Spleen (tissue), 11 donors: ENCODE data around the gene BICRA. TPM values are rescaled to one million over a fixed set of nuclear protein-coding genes. Genes with fewer than 3 reads are reported as not detected.

Experiments used
- DNase-seq: peaks from one replicate; pipeline ENCODE4 v3.0.0-alpha.2; 2020
- H3K27ac ChIP-seq, 8 donors: fragments of 200-600 bp; sonication (generic) in 7 of 8; 1 replicate in 4 of 8; 2 replicates in 4 of 8; pipeline versions ENCODE4 v1.5.0 to v1.8.0; 2016 to 2021; ENCODE audit warnings: inconsistent platforms in 4 of 8, mild to moderate bottlenecking in 4 of 8, moderate library complexity in 1 of 8
- H3K27me3 ChIP-seq, 7 donors: fragments of 200-600 bp; sonication (generic) in 6 of 7; replicated peaks in 1 of 7; 1 replicate in 4 of 7; 2 replicates in 3 of 7; pipeline versions ENCODE4 v1.5.0 to v1.8.0; 2016 to 2021; ENCODE audit warnings: inconsistent platforms in 3 of 7, mild to moderate bottlenecking in 1 of 7
- H3K36me3 ChIP-seq, 6 donors: fragments of 200-600 bp; sonication (generic) in 5 of 6; 1 replicate in 4 of 6; 2 replicates in 2 of 6; pipeline versions ENCODE4 v1.5.0 to v1.8.0; 2016 to 2021; ENCODE audit warnings: inconsistent platforms in 2 of 6
- H3K4me1 ChIP-seq, 6 donors: fragments of 200-600 bp; sonication (generic) in 5 of 6; 1 replicate in 3 of 6; 2 replicates in 3 of 6; pipeline versions ENCODE4 v1.5.0 to v1.8.0; 2016 to 2021; ENCODE audit warnings: inconsistent platforms in 3 of 6
- H3K4me3 ChIP-seq, 8 donors: fragments of 200-600 bp; sonication (generic) in 7 of 8; 1 replicate in 4 of 8; 2 replicates in 4 of 8; pipeline versions ENCODE4 v1.5.0 to v1.8.0; 2016 to 2021; ENCODE audit warnings: inconsistent platforms in 4 of 8, mild to moderate bottlenecking in 4 of 8, moderate library complexity in 2 of 8
- H3K9me3 ChIP-seq, 8 donors: fragments of 200-600 bp; sonication (generic) in 7 of 8; 1 replicate in 4 of 8; 2 replicates in 4 of 8; pipeline versions ENCODE4 v1.5.0 to v1.8.0; 2016 to 2021; ENCODE audit warnings: inconsistent platforms in 4 of 8
- CTCF ChIP-seq, 11 experiments: fragments of 200-600 bp in 7 of 11; fragments of 450-650 bp in 4 of 11; sonication (generic) in 4 of 11; IDR thresholded peaks in 8 of 11; conservative IDR thresholded peaks in 3 of 11; 1 replicate in 7 of 11; 2 replicates in 4 of 11; pipeline versions ENCODE4 v1.4.0 to v1.8.0; 2016 to 2021; ENCODE audit warnings: antibody characterized with exemption in 11 of 11, inconsistent platforms in 4 of 11, mild to moderate bottlenecking in 1 of 11
- POLR2A ChIP-seq, 3 donors: fragments of 450-650 bp; IDR thresholded peaks; one replicate each; pipeline ENCODE4 v1.5.1; 2017; ENCODE audit warnings: antibody characterized with exemption in 3 of 3, mild to moderate bottlenecking in 1 of 3
- POLR2AphosphoS5 ChIP-seq, 3 donors: sonication (generic); formaldehyde crosslinking; IDR thresholded peaks; one replicate each; pipeline ENCODE4 v1.5.1; 2017; ENCODE audit warnings: antibody characterized with exemption in 3 of 3
- WGBS, 5 donors: extraction: QIAGEN DNeasy Blood & Tissue Kit in 3 of 5; methylation state at CpG; one replicate each; pipeline versions ENCODE4 v1.1.5 to v1.1.7; 2013 to 2018; 5-methylcytosine and 5-hydroxymethylcytosine counted together
- intact Hi-C: fragments of 100-400 bp; cut with DNase I; formaldehyde crosslinking; loops from one replicate; pipeline ENCODE4 v1.15.0; 2023; ENCODE audit warnings: low total_unique reads
- polyA plus RNA-seq, 3 donors: library from polyadenylated mRNA; stranded (reverse); fragments of 200-250 nt; gene quantifications; one replicate each; pipeline ENCODE4 v1.2.1, GENCODE V29; 2013
- total RNA-seq, 7 donors: library from RNA; depleted of rRNA in 3 of 7; stranded (reverse); fragments of >200 nt in 3 of 7; fragmentation: NEBNext Ultra II Directional in 4 of 7; extraction: Animal tissue kit (Norgen Biotek cat#: 25700) in 4 of 7; gene quantifications; one replicate each; pipeline versions ENCODE4 v1.1.0 to v1.2.1, GENCODE V29; 2016 to 2021
- donor health status: healthy with polysubstance abuse.
- donor health status: DM: no; HTN: no; CAD: no; lungs with moderate emphysema.
- donor health status: DM: no; HTN: no; CAD: no.
- donor health status: Bipolar disorder and iron deficiency.
- donor health status: healthy.
- donor health status: DM: no; HTN: no; CAD: no.
- donor health status: DM: yes; HTN: yes; CAD: no.

Gene BICRA
- total and polyA plus RNA-seq, 10 donors, result 2.2 to 21.8 (median 18.2) TPM

GRCh38 chr19:47644743-47645482, 36.0 kb downstream of the BICRA start:
- WGBS, 5 donors, result 60 to 73% (median 65%) methylated on average over 18 of the region's 18 CpGs
- Histone ChIP-seq H3K4me1 (peaks cover 0 to 33% (median 10%) of the 10 kb centered on the region in 6 donors), H3K4me3 (no peak overlapping the region), H3K27ac (no peak overlapping the region), H3K9me3 (peaks cover 0 to 9% (median 0%) of the 10 kb centered on the region in 8 donors), H3K36me3 (peaks cover 0 to 38% (median 6%) of the 10 kb centered on the region in 6 donors), H3K27me3 (no peaks in the 10 kb centered on the region)
- no peak for DNase-seq
- intact Hi-C loops, result no loop called here
- no peak for TF ChIP-seq CTCF (IDR thresholded peaks at IDR 0.05 in 8 of 11, conservative IDR thresholded peaks at IDR 0.05 in 3 of 11)

GRCh38 chr19:47646924-47647323, 38.0 kb downstream of the BICRA start:
- Histone ChIP-seq H3K27me3 (no peaks in the 10 kb centered on the region), H3K36me3 (peaks cover 0 to 47% (median 8%) of the 10 kb centered on the region in 6 donors), H3K4me1 (peaks cover 0 to 33% (median 10%) of the 10 kb centered on the region in 6 donors), H3K9me3 (peaks cover 0 to 9% (median 0%) of the 10 kb centered on the region in 8 donors), H3K27ac (no peak overlapping the region), H3K4me3 (no peak overlapping the region)
- TF ChIP-seq POLR2A (IDR thresholded peaks at IDR 0.05), result no peak
- TF ChIP-seq POLR2AphosphoS5 (IDR thresholded peaks at IDR 0.05), result no peak
- no peak for TF ChIP-seq CTCF (IDR thresholded peaks at IDR 0.05 in 8 of 11, conservative IDR thresholded peaks at IDR 0.05 in 3 of 11)
- WGBS, 5 donors, result 97 to 100% (median 98%) methylated on average over 7 of the region's 7 CpGs
- no peak for DNase-seq
- intact Hi-C loops, result no loop called here

GRCh38 chr19:47649588-47649987, 40.7 kb downstream of the BICRA start:
- no peaks in the 10 kb centered on the region for H3K27me3 ChIP-seq
- TF ChIP-seq POLR2A (IDR thresholded peaks at IDR 0.05), result no peak
- no peak for TF ChIP-seq CTCF (IDR thresholded peaks at IDR 0.05 in 8 of 11, conservative IDR thresholded peaks at IDR 0.05 in 3 of 11)
- TF ChIP-seq POLR2AphosphoS5 (IDR thresholded peaks at IDR 0.05), result no peak
- H3K27ac ChIP-seq, result no peak overlapping the region
- 93 to 98% (median 95%) methylated on average over 1 of the region's 1 CpG for WGBS, 5 donors
- no peak for DNase-seq
- peaks cover 0 to 9% (median 0%) of the 10 kb centered on the region in 8 donors for H3K9me3 ChIP-seq
- peaks cover 0 to 64% (median 8%) of the 10 kb centered on the region in 6 donors for H3K36me3 ChIP-seq
- peaks cover 0 to 17% (median 5%) of the 10 kb centered on the region in 6 donors for H3K4me1 ChIP-seq
- intact Hi-C loops, result no loop called here
- H3K4me3 ChIP-seq, result no peak overlapping the region

GRCh38 chr19:47650700-47651099, 41.8 kb downstream of the BICRA start:
- Histone ChIP-seq H3K9me3 (peaks cover 0 to 9% (median 0%) of the 10 kb centered on the region in 8 donors), H3K36me3 (peaks cover 0 to 54% (median 8%) of the 10 kb centered on the region in 6 donors), H3K4me1 (peaks cover 0 to 8% (median 0%) of the 10 kb centered on the region in 6 donors), H3K27ac (no peak overlapping the region), H3K4me3 (no peak overlapping the region), H3K27me3 (no peaks in the 10 kb centered on the region)
- intact Hi-C loops, result no loop called here
- TF ChIP-seq POLR2AphosphoS5 (IDR thresholded peaks at IDR 0.05), result no peak
- TF ChIP-seq POLR2A (IDR thresholded peaks at IDR 0.05), result no peak
- no peak for TF ChIP-seq CTCF (IDR thresholded peaks at IDR 0.05 in 8 of 11, conservative IDR thresholded peaks at IDR 0.05 in 3 of 11)
- 92 to 99% (median 94%) methylated on average over 7 of the region's 7 CpGs for WGBS, 5 donors
- no peak for DNase-seq
